ENCODE results near the gene LRRC27.

DNA sequence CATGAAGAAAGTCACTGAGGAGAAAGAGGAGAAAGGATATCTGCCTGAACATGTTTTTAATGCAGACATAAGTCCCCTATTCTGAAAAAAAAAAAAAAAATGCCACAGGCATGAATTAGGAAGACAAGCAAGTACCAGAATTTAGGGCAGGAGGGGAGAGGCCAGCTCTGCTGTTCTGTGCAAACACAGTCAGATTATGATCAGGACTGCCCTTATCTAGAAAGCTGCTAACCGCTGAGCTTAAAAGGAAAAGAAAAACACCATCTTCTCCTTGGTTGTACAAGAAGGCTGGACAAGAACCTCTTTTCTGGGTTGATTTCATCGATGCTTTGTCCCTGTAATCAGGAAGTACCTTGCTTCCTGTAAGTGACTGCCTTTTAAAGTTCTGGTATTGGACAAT is 49.7 kb downstream of the LRRC27 start:
- no peak for TF ChIP-seq CTCF (IDR thresholded peaks at IDR 0.05)
- no peak for TF ChIP-seq POLR2AphosphoS5 (IDR thresholded peaks at IDR 0.05)
